Astrocyte of the hippocampus (primary cell): ENCODE measurements around the gene GRAMD1B.
"Not testable (repeated sequence)": the region's sequence is repeated elsewhere in the genome, so short reads cannot be mapped to it uniquely, and the experiment has no call there.

ENCODE experiments used
- DNase-seq: peaks from one replicate; pipeline ENCODE4 v3.0.0; 2011; ENCODE audit warnings: low read depth, low spot score

Gene GRAMD1B

GRCh38 chr11:123640677-123641494 is 210.8 kb downstream of the GRAMD1B start:
- peak; percentile 64 for DNase-seq

GRCh38 chr11:123641495-123641840 is 211.4 kb downstream of the GRAMD1B start:
- DNase-seq: no peak

- DNase-seq: no peak
These were observed 212.4 kb downstream of the GRAMD1B start for GRCh38 chr11:123642435-123642834.

GRCh38 chr11:123645286-123645975 is 215.4 kb downstream of the GRAMD1B start:
- no peak for DNase-seq

- DNase-seq: no peak
These were observed 220.8 kb downstream of the GRAMD1B start for GRCh38 chr11:123650901-123651300.

- DNase-seq: no peak
These were observed 222.5 kb downstream of the GRAMD1B start for GRCh38 chr11:123652599-123652998.

GRCh38 chr11:123653483-123653826 is 223.4 kb downstream of the GRAMD1B start:
- DNase-seq: no peak

GRCh38 chr11:123653827-123654565 is 223.9 kb downstream of the GRAMD1B start:
- peak; percentile 82 for DNase-seq

GRCh38 chr11:123654566-123655081 is 224.6 kb downstream of the GRAMD1B start, which contains the start of gene SCN3B:
Gene SCN3B, minus strand, starts transcription at chr11:123654624. Its CDS starts 823 bp downstream, at chr11:123653801.
- DNase-seq: peak; percentile 89

GRCh38 chr11:123659311-123659710 is 229.2 kb downstream of the GRAMD1B start:
- DNase-seq: no peak

GRCh38 chr11:123659965-123660364 is 229.9 kb downstream of the GRAMD1B start:
- not testable (repeated sequence) for DNase-seq

- no peak for DNase-seq
These were observed 235.2 kb downstream of the GRAMD1B start for GRCh38 chr11:123665306-123665705.

- DNase-seq: no peak
These were observed 240.0 kb downstream of the GRAMD1B start for GRCh38 chr11:123670081-123670480.

- DNase-seq: no peak
These were observed 241.5 kb downstream of the GRAMD1B start for GRCh38 chr11:123671534-123671933.

GRCh38 chr11:123672568-123672967 is 242.5 kb downstream of the GRAMD1B start:
- no peak for DNase-seq

GRCh38 chr11:123674297-123674696 is 244.2 kb downstream of the GRAMD1B start:
- no peak for DNase-seq
